ENCODE results near the gene COP1. TPM values are rescaled to one million over a fixed set of nuclear protein-coding genes. Genes with fewer than 3 reads are reported as not detected.

The COP1 gene
- total RNA-seq, 1 donor = 74.7 TPM

DNA sequence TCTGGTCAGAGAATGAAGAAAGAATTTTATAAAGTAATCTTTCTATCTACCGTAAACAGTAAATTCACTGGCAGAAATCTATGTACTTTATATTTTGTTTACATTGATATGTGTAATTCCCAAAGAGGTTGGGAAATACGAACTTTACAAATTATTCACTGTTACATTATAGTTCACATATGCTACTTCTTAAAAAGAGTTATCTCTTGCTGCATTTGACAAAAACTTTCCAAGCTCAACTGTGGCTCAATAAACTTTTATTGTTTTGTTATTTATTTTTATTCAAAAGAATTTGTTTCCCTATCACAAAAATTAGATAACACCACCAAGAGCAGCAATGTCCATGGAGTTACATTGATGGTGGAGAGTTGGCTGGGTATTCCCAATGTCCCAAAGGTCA lies 262.5 kb downstream of the COP1 start:
- no peaks in the 10 kb centered on the region for H3K27me3 ChIP-seq (ENCODE audit: insufficient read depth, low read length)
- no peaks in the 10 kb centered on the region for H3K9me3 ChIP-seq (ENCODE audit: low read depth, low read length)
- no peak overlapping the region for H3K4me3 ChIP-seq (ENCODE audit: low read length)
- no peaks in the 10 kb centered on the region for H3K4me1 ChIP-seq (ENCODE audit: insufficient read depth, low read length)

DNA sequence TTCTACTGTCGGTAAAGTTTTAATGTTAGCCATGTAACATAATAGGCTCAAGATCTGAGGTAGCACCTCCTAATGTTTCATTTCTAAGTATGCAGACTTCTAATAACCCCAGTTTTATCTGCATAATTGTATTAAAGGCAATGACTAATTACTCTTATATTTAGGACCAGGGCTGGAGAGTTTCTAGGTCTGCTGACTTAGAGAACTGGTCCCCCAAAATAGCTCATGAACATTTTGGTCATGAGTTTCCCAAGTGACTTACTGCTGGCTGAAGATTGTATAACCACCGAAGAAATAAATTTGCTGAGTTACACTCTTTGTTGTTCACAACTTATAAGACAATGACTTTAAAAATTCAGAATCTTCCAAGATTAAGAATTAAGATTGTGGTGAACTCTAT lies 265.9 kb downstream of the COP1 start:
- no peaks in the 10 kb centered on the region for H3K9me3 ChIP-seq (ENCODE audit: low read depth, low read length)
- no peaks in the 10 kb centered on the region for H3K27me3 ChIP-seq (ENCODE audit: insufficient read depth, low read length)

DNA sequence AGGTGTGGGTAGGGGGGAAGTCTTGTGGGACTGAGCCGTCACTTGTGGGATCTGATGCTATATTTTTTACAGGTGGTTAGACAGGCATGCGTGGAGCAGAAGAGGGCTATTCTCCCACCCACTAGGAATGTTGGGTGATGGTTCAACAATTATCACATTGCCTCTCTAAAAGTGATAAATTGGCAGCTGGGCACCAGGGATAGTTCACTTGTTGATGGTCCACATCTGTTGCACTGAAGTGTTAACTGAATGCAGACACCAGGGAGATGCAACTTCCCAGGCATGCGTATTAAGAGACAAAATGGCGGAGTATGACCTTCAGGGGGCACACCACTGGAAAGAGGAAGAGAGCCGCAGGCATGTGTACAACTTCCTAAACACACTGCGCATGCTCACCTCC lies 270.4 kb downstream of the COP1 start:
- no peaks in the 10 kb centered on the region for H3K27me3 ChIP-seq (ENCODE audit: insufficient read depth, low read length)
- H3K9me3 ChIP-seq (ENCODE audit: low read depth, low read length) = no peaks in the 10 kb centered on the region
- H3K4me3 ChIP-seq (ENCODE audit: low read length) = no peak overlapping the region
- H3K4me1 ChIP-seq (ENCODE audit: insufficient read depth, low read length) = no peaks in the 10 kb centered on the region

More for the DNA sequence above, 265.9 kb downstream of the COP1 start:
- no peak overlapping the region for H3K4me3 ChIP-seq (ENCODE audit: low read length)
- H3K4me1 ChIP-seq (ENCODE audit: insufficient read depth, low read length) = no peaks in the 10 kb centered on the region

DNA sequence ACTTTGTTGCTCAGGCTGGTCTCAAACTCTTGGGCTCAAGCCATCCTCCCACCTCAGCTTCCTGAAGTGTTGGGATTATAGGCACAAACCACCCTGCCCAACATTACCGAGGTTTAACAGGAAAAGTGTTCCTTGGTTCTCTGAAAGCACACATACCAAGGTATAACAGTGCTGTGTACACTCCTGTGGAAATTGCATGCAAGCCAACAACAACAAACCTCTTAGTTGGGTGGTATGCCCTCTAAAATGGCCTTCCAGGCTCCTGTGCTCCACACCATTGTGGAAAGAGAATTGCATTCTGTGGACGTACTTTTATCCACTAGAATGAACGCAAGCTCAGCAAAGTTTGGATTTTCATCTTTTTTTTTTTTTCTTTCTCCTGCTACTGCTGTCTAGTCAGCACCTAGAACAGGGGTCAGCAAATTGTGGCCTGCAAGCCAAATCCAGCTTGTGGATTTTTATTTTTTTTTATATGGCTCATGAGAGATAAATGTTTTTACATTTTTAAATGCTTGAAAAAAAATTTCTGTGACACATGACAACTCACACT lies 271.4 kb downstream of the COP1 start:
- no peak overlapping the region for H3K4me3 ChIP-seq (ENCODE audit: low read length)
- H3K4me1 ChIP-seq (ENCODE audit: insufficient read depth, low read length) = no peaks in the 10 kb centered on the region
- H3K27me3 ChIP-seq (ENCODE audit: insufficient read depth, low read length) = no peaks in the 10 kb centered on the region
- no peaks in the 10 kb centered on the region for H3K9me3 ChIP-seq (ENCODE audit: low read depth, low read length)

- Histone ChIP-seq H3K9me3 (ENCODE audit: low read depth, low read length) (no peaks in the 10 kb centered on the region), H3K4me3 (ENCODE audit: low read length) (no peak overlapping the region), H3K4me1 (ENCODE audit: insufficient read depth, low read length) (no peaks in the 10 kb centered on the region), H3K27me3 (ENCODE audit: insufficient read depth, low read length) (no peaks in the 10 kb centered on the region)
Measured at GRCh38 chr1:175935166-175935565, 271.9 kb downstream of the COP1 start.

DNA sequence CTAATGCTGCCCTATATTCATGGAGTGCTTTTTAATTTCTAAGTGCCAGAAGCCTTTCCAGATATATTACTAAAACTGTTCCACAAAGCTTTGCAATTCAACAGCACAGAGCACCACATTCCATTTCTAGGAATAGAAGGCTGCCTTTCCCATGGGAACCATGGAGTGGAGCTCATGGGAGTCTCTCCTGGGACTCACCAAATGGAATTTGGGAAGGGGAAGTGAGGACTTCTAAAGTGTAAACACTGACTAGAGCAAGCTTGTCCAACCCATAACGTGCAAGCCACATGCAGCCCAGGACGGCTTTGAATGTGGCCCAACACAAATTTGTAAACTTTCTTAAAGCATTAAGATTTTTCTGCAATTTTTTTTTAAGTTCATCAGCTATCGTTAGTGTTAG lies 273.3 kb downstream of the COP1 start:
- H3K4me3 ChIP-seq (ENCODE audit: low read length) = no peak overlapping the region
- peaks cover 7% of the 10 kb centered on the region for H3K9me3 ChIP-seq (ENCODE audit: low read depth, low read length)
- H3K27me3 ChIP-seq (ENCODE audit: insufficient read depth, low read length) = no peaks in the 10 kb centered on the region
- no peaks in the 10 kb centered on the region for H3K4me1 ChIP-seq (ENCODE audit: insufficient read depth, low read length)

- Histone ChIP-seq H3K4me1 (ENCODE audit: insufficient read depth, low read length) (no peaks in the 10 kb centered on the region), H3K4me3 (ENCODE audit: low read length) (no peak overlapping the region), H3K27me3 (ENCODE audit: insufficient read depth, low read length) (no peaks in the 10 kb centered on the region), H3K9me3 (ENCODE audit: low read depth, low read length) (peaks cover 21% of the 10 kb centered on the region)
Measured at GRCh38 chr1:175927944-175928343, 279.1 kb downstream of the COP1 start.

- Histone ChIP-seq H3K9me3 (ENCODE audit: low read depth, low read length) (peaks cover 4% of the 10 kb centered on the region), H3K4me3 (ENCODE audit: low read length) (no peak overlapping the region), H3K27me3 (ENCODE audit: insufficient read depth, low read length) (no peaks in the 10 kb centered on the region), H3K4me1 (ENCODE audit: insufficient read depth, low read length) (no peaks in the 10 kb centered on the region)
Measured at GRCh38 chr1:175922254-175922881, 284.7 kb downstream of the COP1 start.

DNA sequence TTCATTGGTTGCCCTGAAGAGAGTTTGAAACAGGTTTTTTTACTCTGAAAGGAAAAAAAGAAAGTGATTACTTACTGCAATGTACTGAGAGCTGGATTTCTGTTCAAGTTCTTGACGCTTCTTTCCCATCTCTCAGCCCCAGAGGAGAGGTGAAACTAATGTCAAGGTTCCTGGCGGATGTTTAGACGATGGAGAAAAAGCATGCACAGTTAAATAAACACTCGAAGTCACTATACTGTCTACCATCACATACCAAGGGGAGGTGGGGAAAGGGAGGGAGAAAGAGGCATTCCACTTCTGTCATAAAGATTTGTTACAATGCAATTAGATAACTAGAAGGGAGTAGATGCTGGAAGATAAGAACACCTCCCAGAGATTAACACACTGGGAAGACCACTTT lies 286.7 kb downstream of the COP1 start:
- Histone ChIP-seq H3K9me3 (ENCODE audit: low read depth, low read length) (no peaks in the 10 kb centered on the region), H3K27me3 (ENCODE audit: insufficient read depth, low read length) (no peaks in the 10 kb centered on the region), H3K4me3 (ENCODE audit: low read length) (no peak overlapping the region), H3K4me1 (ENCODE audit: insufficient read depth, low read length) (no peaks in the 10 kb centered on the region)

GRCh38 chr1:175919001-175919400 lies 288.1 kb downstream of the COP1 start:
- H3K4me3 ChIP-seq (ENCODE audit: low read length) = no peak overlapping the region
- no peaks in the 10 kb centered on the region for H3K4me1 ChIP-seq (ENCODE audit: insufficient read depth, low read length)
- H3K27me3 ChIP-seq (ENCODE audit: insufficient read depth, low read length) = no peaks in the 10 kb centered on the region
- H3K9me3 ChIP-seq (ENCODE audit: low read depth, low read length) = no peaks in the 10 kb centered on the region

- Histone ChIP-seq H3K27me3 (ENCODE audit: insufficient read depth, low read length) (no peaks in the 10 kb centered on the region), H3K4me3 (ENCODE audit: low read length) (no peak overlapping the region), H3K4me1 (ENCODE audit: insufficient read depth, low read length) (no peaks in the 10 kb centered on the region), H3K9me3 (ENCODE audit: low read depth, low read length) (no peaks in the 10 kb centered on the region)
Measured at GRCh38 chr1:175918364-175918801, 288.7 kb downstream of the COP1 start.

DNA sequence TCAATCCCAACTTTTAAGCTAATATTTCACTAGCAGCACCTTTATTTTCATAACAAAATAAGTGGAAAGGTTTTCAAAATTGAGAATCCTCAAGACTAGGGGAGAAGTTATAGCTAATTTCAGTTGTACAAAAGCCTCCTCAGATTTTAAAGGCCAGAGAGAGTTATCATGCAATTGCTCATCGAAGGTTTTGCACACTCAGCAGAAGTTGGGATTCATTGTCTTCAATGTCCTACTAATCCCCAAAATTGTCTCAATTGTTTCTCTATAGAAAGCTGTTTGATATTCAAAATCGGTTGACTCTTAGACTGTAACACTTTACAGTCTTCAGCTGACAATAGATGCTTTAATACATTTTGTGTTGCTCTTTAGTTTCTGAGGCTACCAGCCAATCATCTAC lies 293.0 kb downstream of the COP1 start:
- H3K9me3 ChIP-seq (ENCODE audit: low read depth, low read length) = peaks cover 30% of the 10 kb centered on the region
- H3K27me3 ChIP-seq (ENCODE audit: insufficient read depth, low read length) = no peaks in the 10 kb centered on the region

GRCh38 chr1:175911138-175911537 lies 295.9 kb downstream of the COP1 start:
- Histone ChIP-seq H3K27me3 (ENCODE audit: insufficient read depth, low read length) (no peaks in the 10 kb centered on the region), H3K4me1 (ENCODE audit: insufficient read depth, low read length) (no peaks in the 10 kb centered on the region), H3K4me3 (ENCODE audit: low read length) (no peak overlapping the region), H3K9me3 (ENCODE audit: low read depth, low read length) (peaks cover 30% of the 10 kb centered on the region)

More for the DNA sequence above, 293.0 kb downstream of the COP1 start:
- H3K4me1 ChIP-seq (ENCODE audit: insufficient read depth, low read length) = no peaks in the 10 kb centered on the region
- no peak overlapping the region for H3K4me3 ChIP-seq (ENCODE audit: low read length)

GRCh38 chr1:175906370-175906769 lies 300.7 kb downstream of the COP1 start:
- peaks cover 14% of the 10 kb centered on the region for H3K9me3 ChIP-seq (ENCODE audit: low read depth, low read length)
- H3K4me3 ChIP-seq (ENCODE audit: low read length) = no peak overlapping the region
- H3K4me1 ChIP-seq (ENCODE audit: insufficient read depth, low read length) = no peaks in the 10 kb centered on the region
- H3K27me3 ChIP-seq (ENCODE audit: insufficient read depth, low read length) = no peaks in the 10 kb centered on the region

DNA sequence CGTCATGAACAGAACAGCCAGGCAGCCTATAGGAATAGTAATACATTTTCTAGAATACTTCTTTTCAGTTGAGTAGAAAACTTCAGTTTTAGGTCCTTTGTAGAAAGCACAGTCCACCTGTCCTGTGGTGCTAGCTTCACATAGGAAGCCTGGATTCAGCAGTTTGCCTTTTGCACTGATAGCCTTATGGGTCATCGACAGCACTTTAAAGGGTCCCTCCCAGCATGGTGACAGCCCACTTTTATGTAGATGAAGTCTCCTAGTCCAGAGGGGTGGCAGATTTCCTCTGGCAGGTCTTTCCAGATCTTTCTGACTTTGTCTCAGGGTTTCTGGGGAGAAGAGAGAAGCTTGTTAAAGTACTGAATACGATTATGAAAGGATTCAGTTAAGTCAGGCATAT lies 302.3 kb downstream of the COP1 start:
- Histone ChIP-seq H3K27me3 (ENCODE audit: insufficient read depth, low read length) (no peaks in the 10 kb centered on the region), H3K4me3 (ENCODE audit: low read length) (no peak overlapping the region), H3K4me1 (ENCODE audit: insufficient read depth, low read length) (no peaks in the 10 kb centered on the region), H3K9me3 (ENCODE audit: low read depth, low read length) (no peaks in the 10 kb centered on the region)

DNA sequence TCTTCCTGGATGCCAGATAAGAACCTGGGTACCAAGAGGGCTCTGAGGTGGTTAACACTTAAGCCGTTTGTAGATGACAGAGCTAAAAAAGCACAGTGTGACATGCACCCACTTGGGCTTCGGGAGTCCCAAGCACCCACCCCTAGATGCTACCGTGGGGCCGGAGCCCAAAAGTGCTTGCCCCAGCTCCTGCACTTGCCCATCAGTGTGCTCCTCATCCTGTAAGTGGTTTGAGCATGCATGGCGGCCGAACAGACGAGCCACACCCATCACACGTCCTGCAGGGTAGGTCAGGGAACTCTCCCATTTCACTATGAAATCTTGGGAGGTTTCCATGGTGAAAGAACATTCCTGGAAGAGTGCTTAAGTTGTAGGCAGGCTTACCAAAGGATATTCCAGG lies 304.8 kb downstream of the COP1 start:
- H3K4me3 ChIP-seq (ENCODE audit: low read length) = no peak overlapping the region

More for the DNA sequence above, 304.8 kb downstream of the COP1 start:
- Histone ChIP-seq H3K4me1 (ENCODE audit: insufficient read depth, low read length) (no peaks in the 10 kb centered on the region), H3K27me3 (ENCODE audit: insufficient read depth, low read length) (no peaks in the 10 kb centered on the region), H3K9me3 (ENCODE audit: low read depth, low read length) (no peaks in the 10 kb centered on the region)
